Fibroblast of villous mesenchyme (primary cell): ENCODE measurements around the gene FAM20B. TPM values are rescaled to one million over a fixed set of nuclear protein-coding genes. Genes with fewer than 3 reads are reported as not detected.
"Not testable (repeated sequence)": the region's sequence is repeated elsewhere in the genome, so short reads cannot be mapped to it uniquely, and the experiment has no call there.

Experiments used
- DNase-seq: peaks from one replicate; pipeline ENCODE4 v3.0.0-alpha.2; 2010; ENCODE audit warnings: low read depth
- H3K4me3 ChIP-seq: 2 replicates; pipeline ENCODE4 v1.5.1; 2011; ENCODE audit warnings: low read depth, mild to moderate bottlenecking, low read length
- CTCF ChIP-seq: IDR thresholded peaks from 2 replicates; pipeline ENCODE4 v1.5.1; 2012; ENCODE audit warnings: low read depth, mild to moderate bottlenecking, low read length; ENCODE audit not compliant: insufficient read depth
- total RNA-seq: library from RNA; depleted of rRNA; stranded (reverse); fragments of >200 nt; gene quantifications from 2 replicates; pipeline ENCODE4 v1.2.3, GENCODE V29; 2012

Gene FAM20B
- total RNA-seq, 1 donor: 42.7 TPM

DNA sequence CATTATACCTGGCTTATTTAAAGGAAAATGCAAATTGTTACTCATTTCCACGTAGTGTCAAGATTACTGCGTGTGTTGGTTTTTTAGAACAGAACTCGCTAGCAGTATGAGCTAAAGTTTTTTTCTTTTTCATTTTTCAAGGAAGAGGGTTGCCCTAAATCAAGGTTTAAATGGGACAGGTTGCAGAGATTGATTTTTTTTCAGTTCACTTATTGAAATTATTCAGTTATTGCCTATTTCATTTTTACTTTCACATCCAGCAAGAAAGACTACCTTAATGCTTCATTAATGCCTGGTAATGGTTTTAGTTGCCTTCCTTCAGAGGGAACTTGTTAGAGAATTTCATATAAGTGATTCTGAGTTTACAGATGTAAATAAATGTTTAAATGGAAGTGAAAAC is 5.6 kb downstream of the FAM20B start:
- H3K4me3 ChIP-seq: no peak overlapping the region
- no peak for DNase-seq
- TF ChIP-seq CTCF: no peak

GRCh38 chr1:179031855-179032513 is 6.3 kb downstream of the FAM20B start:
- no peak overlapping the region for H3K4me3 ChIP-seq
- no peak for TF ChIP-seq CTCF
- DNase-seq: peak; percentile 45

DNA sequence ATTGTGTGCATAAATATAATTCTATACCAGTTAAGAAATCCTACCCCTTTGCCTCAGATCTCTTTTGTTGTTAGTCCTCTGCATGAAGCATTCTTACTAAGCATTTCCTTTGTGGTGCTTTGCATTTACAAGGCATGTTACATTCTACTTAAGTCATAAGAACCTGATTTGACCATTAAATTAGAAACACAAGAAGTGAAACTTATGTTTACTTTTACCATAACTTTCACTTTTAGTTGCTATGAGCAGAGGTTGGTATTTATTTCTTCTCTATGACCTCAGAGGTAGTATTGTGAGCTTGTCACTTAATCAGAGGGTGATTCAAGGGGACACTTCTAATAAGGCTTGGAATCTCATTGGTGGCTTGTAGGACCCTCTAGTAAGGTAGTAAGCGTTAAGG is 9.0 kb downstream of the FAM20B start:
- DNase-seq: peak; percentile 69
- TF ChIP-seq CTCF: no peak
- H3K4me3 ChIP-seq: no peak overlapping the region

DNA sequence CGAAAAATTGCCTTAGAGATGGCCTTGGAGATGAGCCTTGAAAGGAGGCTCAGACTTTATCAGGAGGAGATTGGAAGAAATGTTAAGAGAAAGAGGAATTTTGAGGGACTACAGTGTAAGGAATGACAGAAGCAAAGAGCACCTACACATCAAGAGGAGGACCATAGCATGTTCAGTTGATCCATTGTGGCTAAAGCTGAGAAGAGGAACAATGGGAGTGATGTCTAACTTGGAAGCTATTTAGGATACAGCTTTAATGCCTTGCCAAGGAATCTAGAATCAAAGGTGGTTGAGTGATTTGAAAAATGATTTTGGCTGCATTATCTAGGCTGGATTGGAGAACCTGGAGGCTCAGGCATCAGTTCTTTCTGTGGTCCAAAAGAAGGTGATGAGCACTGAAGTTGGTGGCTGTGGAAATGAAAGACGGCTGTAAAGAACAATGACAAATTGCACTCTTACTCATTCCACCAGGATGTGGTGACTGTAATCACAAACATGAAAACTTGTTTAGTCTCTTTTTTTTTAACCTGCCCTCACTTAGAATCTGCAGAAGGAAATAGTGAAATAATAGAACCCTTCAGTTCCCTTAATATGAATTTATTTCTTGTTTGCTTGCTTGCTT is 11.3 kb downstream of the FAM20B start:
- no peak overlapping the region for H3K4me3 ChIP-seq
- no peak for TF ChIP-seq CTCF
- peak; percentile 8 for DNase-seq

- TF ChIP-seq CTCF: no peak
- DNase-seq: peak; percentile 59
- no peak overlapping the region for H3K4me3 ChIP-seq
Measured at GRCh38 chr1:179038528-179039281, 13.0 kb downstream of the FAM20B start.

DNA sequence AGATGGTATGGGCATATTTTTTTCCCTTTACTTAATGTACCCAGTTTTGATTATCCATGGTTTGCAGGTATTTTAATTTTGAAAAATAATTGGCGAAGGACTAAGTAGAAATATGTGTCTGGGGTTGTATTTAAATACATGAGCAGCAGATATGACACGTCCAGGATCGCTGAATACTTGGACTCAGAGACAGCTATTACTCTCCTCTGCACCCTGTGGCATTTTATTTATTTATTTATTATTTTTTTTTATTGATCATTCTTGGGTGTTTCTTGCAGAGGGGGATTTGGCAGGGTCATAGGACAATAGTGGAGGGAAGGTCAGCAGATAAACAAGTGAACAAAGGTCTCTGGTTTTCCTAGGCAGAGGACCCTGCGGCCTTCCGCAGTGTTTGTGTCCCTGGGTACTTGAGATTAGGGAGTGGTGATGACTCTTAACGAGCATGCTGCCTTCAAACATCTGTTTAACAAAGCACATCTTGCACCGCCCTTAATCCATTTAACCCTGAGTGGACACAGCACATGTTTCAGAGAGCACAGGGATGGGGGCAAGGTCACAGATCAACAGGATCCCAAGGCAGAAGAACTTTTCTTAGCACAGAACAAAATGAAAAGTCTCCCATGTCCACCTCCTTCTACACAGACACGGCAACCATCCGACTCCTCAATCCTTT is 13.9 kb downstream of the FAM20B start:
- not testable (repeated sequence) for DNase-seq, H3K4me3 ChIP-seq

GRCh38 chr1:179040175-179040551 is 14.5 kb downstream of the FAM20B start:
- DNase-seq, H3K4me3 ChIP-seq: not testable (repeated sequence)
